ENCODE results near the gene RSL1D1.
"Not testable (repeated sequence)": the region's sequence is repeated elsewhere in the genome, so short reads cannot be mapped to it uniquely, and the experiment has no call there.

Gene RSL1D1

DNA sequence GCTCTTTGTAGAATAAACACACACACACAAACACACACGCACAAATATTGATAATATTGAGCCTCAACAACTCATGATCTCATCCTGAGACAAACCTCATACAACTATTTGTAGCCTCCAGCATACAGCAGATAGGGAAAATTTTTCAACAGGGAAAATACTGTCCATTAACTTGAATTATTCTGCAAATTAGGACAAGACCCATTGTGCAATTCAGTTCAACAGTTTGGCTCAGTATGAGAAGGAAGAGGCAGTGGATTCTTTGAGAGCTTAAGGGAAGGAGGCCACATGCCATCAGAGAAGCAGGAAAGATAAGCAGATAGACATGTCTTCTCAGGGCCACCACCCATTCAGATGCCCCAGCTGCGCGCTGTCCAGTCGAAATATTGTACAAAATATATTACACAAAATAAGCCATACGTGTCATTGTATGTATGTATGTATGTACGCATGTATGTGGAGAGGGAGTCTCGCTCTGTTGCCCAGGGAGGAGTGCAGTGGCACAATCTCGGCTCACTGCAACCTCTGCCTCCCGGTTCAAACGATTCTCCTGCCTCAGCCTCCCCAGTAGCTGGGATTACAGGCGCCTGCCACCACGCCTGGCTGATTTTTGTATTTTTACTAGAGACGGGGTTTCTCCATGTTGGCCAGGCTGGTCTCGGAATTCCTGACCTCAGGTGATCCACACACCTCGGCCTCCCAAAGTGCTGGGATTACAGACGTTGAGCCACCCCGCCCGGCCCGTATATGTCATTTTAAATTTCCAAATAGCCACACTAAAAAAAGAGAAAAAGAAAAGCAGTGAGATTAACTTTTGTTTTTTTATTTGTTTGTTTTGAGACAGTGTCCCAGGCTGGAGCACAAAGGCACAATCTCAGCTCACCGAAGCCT lies 56.1 kb downstream of the RSL1D1 start:
- DNase-seq (ENCODE audit: low read depth, low spot score), result no peak
- H3K4me3 ChIP-seq (ENCODE audit: low read depth, low read length), result peak overlapping the region; percentile 96
- in situ Hi-C loops (cut with HindIII; ENCODE audit: low sequenced_read_pairs), result no loop called here
- TF ChIP-seq, protein P1, sequence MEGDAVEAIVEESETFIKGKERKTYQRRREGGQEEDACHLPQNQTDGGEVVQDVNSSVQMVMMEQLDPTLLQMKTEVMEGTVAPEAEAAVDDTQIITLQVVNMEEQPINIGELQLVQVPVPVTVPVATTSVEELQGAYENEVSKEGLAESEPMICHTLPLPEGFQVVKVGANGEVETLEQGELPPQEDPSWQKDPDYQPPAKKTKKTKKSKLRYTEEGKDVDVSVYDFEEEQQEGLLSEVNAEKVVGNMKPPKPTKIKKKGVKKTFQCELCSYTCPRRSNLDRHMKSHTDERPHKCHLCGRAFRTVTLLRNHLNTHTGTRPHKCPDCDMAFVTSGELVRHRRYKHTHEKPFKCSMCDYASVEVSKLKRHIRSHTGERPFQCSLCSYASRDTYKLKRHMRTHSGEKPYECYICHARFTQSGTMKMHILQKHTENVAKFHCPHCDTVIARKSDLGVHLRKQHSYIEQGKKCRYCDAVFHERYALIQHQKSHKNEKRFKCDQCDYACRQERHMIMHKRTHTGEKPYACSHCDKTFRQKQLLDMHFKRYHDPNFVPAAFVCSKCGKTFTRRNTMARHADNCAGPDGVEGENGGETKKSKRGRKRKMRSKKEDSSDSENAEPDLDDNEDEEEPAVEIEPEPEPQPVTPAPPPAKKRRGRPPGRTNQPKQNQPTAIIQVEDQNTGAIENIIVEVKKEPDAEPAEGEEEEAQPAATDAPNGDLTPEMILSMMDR (IDR thresholded peaks at IDR 0.05; ENCODE audit: low read depth, low read length), result no peak

DNA sequence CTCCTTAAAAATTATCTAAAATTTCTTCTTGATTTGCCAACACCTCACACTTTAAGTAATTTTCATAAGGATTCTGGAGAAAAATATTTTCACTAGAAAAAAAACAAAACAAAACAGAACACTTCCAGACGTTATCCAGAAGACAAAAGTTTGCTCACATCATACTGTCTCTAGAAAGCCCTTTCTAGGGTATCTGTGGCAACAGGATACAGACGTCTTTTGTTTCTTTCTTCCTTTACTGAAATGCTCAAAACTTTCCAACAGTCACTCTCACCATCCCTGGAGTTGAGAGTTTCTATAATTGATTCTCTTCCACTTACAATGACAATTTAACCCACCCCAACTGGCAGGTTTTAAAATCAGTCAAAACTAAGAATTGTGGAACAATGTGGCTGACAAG lies 56.9 kb downstream of the RSL1D1 start:
- TF ChIP-seq, protein P1 (IDR thresholded peaks at IDR 0.05; ENCODE audit: low read depth, low read length), result no peak
- in situ Hi-C loops (cut with HindIII; ENCODE audit: low sequenced_read_pairs), result no loop called here
- no peak overlapping the region for H3K4me3 ChIP-seq (ENCODE audit: low read depth, low read length)
- DNase-seq (ENCODE audit: low read depth, low spot score), result no peak

DNA sequence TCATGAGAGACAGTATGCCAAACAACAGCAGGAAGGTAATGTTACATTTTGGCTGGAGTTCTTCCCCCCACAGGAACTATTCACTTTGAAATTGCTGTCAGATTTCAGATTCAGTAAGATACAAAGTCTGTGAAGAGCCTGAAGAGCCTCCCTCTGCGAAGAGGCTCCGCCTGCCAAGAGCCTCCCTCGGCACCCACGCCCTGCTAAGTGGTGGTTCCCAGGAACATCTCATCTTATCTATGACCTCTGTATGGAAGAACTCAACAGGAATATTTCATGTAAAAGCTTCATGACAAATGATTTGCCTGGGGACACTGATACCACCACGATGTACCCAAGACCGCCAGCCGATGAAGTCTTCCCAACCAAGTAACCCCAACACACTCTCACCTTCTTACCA lies 57.5 kb downstream of the RSL1D1 start:
- TF ChIP-seq, protein P1 (IDR thresholded peaks at IDR 0.05; ENCODE audit: low read depth, low read length), result no peak
- in situ Hi-C loops (cut with HindIII; ENCODE audit: low sequenced_read_pairs), result no loop called here
- no peak overlapping the region for H3K4me3 ChIP-seq (ENCODE audit: low read depth, low read length)
- DNase-seq (ENCODE audit: low read depth, low spot score), result no peak

DNA sequence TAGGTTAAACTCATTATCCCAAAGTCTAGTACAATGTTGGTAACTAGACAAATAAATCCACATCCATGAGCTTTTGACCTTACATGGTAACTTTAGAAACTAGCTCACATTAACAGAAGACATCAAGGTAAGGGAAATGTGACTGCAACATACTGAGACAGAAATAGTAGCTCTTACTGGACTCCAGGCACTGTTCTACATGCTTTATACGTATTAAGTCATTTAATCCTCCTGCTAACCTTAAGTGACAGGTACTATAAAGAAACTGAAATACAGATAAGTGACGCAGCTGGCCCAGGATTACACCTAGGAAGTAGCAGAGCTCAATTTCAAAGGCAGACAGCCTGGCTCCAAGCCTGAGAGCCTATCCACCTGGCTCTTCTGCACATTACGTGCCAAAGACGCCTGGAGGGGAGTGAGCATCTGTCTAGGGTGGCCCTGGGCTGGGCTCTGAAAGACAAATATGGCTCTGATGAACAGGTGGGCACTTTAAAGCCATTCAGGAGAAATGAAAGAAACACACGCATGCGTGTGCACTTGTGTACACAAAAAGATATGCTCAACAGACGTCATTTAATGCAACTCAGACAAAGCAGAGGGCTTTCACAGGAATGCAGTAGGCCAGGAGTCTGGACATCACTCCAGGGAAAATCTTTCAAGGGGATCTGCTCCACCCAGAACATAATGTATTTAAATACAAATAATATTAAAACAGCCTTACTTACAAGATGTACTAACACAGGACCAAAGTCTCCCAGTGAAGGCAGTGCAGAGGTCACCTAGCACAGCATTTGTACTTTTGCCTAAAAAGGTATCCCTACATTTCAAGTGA lies 58.7 kb downstream of the RSL1D1 start:
- TF ChIP-seq, protein P1 (IDR thresholded peaks at IDR 0.05; ENCODE audit: low read depth, low read length), result no peak
- no peak overlapping the region for H3K4me3 ChIP-seq (ENCODE audit: low read depth, low read length)
- DNase-seq (ENCODE audit: low read depth, low spot score), result no peak
- in situ Hi-C loops (cut with HindIII; ENCODE audit: low sequenced_read_pairs), result no loop called here

DNA sequence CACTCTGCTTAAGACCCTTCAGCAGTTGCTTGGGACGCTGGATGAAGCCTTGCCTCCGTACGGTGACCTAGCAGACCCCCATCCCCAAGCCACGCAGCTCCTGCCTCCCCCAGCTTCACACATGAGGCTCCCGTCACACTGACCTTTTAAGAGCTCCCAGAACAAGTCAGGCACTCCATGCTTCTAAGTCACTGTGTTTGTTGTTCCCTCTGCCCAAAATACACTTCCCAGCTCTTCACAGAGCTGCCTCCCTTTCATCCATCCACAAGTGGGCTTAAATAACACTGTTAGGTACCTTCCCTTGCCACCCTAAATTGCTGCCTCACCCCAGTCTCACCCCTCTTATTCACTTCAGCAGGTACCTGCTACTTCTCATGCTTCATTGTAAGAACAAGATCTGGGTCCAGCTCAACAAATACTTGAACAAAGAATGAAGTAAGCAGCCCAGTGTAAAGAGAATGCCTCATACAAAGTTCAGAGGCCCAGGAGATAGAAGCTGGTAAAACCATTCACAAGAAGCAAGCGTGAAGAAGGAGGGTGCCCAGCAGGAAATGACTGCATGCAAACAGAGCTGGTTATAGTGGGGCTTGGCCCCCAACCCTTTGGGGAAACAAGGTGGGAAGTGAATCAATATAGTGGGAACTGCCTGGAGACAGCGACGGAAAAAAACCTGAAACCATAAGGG lies 60.1 kb downstream of the RSL1D1 start:
- TF ChIP-seq, protein P1 (IDR thresholded peaks at IDR 0.05; ENCODE audit: low read depth, low read length), result no peak
- no peak for DNase-seq (ENCODE audit: low read depth, low spot score)
- H3K4me3 ChIP-seq (ENCODE audit: low read depth, low read length), result no peak overlapping the region
- in situ Hi-C loops (cut with HindIII; ENCODE audit: low sequenced_read_pairs), result no loop called here

DNA sequence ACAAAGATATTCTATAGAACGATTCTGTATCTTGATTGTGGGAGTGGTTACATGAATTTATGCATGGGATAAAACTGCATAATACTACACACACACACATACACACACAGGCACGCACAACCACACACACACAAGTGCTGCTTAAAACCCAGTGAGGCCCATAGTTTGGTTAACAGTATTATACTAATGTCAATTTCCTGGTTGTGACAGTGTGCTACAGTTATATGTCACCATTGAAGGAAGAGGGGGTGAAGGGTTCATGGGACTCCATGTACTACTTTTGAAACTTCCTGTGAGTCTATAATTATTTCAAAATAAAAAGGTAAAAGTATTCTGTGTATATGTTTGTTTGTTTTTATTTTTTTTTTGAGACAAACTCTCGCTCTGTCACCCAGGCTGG lies 62.4 kb downstream of the RSL1D1 start:
- TF ChIP-seq, protein P1 (IDR thresholded peaks at IDR 0.05; ENCODE audit: low read depth, low read length), result no peak
- H3K4me3 ChIP-seq (ENCODE audit: low read depth, low read length), result no peak overlapping the region
- DNase-seq (ENCODE audit: low read depth, low spot score), result no peak
- in situ Hi-C loops (cut with HindIII; ENCODE audit: low sequenced_read_pairs), result no loop called here

DNA sequence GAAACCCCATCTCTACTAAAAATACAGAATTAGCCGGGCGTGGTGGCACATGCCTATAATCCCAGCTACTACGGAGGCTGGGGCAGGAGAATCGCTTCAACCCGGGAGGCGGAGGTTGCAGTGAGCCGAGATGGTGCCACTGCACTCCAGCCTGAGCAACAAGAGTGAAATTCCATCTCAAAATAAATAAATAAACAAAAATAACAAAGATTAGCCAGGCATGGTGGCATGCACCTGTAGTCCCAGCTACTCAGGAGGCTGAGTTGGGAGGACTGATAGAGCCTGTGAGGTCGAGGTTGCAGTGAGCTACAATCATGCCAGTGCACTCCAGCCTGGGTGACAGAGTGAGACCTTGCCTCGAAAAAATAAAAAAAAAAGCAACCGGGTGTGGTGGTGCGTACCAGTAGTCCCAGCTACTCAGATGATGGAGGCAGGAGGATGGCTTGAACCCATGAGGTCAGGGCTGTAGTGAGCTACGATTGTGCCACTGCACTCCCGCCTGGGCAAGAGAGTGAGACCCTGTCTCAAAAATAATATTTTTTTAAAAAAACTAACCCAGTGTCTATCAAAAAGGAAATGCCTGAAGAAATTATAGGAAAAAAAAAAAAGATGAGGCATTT lies 66.3 kb downstream of the RSL1D1 start:
- H3K4me3 ChIP-seq (ENCODE audit: low read depth, low read length); in situ Hi-C loops (cut with HindIII; ENCODE audit: low sequenced_read_pairs); DNase-seq (ENCODE audit: low read depth, low spot score): not testable (repeated sequence)

DNA sequence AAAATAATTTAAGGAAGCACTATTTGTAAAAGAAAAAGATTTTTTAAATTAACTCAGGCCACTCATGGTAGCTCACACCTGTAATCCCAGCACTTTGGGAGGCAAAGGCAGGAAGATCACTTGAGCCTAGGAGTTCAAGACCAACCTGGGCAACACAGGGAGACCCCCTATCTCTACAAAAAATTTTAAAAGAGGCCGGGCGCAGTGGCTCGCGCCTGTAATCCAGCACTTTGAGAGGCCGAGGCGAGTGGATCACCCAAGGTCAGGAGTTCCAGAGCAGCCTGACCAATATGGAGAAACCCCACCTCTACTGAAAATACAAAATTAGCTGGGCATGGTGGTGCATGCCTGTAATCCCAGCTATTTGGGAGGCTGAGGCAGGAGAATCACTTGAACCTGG lies 67.0 kb downstream of the RSL1D1 start:
- DNase-seq (ENCODE audit: low read depth, low spot score); H3K4me3 ChIP-seq (ENCODE audit: low read depth, low read length); in situ Hi-C loops (cut with HindIII; ENCODE audit: low sequenced_read_pairs): not testable (repeated sequence)
